ENCODE measurements around the gene SYT8. TPM values are rescaled to one million over a fixed set of nuclear protein-coding genes. Genes with fewer than 3 reads are reported as not detected.

The SYT8 gene
- total and polyA plus RNA-seq, 2 donors (not counting 1 experiment from before 2014, with no cell fraction given) = not detected

GRCh38 chr11:1845561-1846452, 11.0 kb downstream of the SYT8 start:
- H3K9me3 Mint-ChIP-seq (ENCODE audit: insufficient read depth) = no peaks in the 10 kb centered on the region
- TF ChIP-seq CTCF (IDR thresholded peaks at IDR 0.05) (no peak), EZH2 (IDR thresholded peaks at IDR 0.05; ENCODE audit: borderline replicate concordance, insufficient read depth, low read depth, low read length, poor library complexity, severe bottlenecking) (no peak)
- H3K4me1 Mint-ChIP-seq = peaks cover 79% of the 10 kb centered on the region
- Histone ChIP-seq H3K36me3 (replicated peaks in 1 of 2; ENCODE audit: control extremely low read depth in 1 of 2, control insufficient read depth in 1 of 2, extremely low read depth in 1 of 2, insufficient read depth in 2 of 2, low read length in 1 of 2) (peaks cover 0 to 4% of the 10 kb centered on the region in 2 experiments), H3K27me3 (replicated peaks in 1 of 4; ENCODE audit: control extremely low read depth in 1 of 4, control insufficient read depth in 3 of 4, insufficient read depth in 4 of 4, low read length in 3 of 4) (no peaks in the 10 kb centered on the region), H3K9me3 (ENCODE audit: control extremely low read depth in 1 of 3, control insufficient read depth in 2 of 3, insufficient read depth in 1 of 3, low read length in 2 of 3) (no peaks in the 10 kb centered on the region), H3K4me3 (ENCODE audit: control extremely low read depth in 1 of 5, extremely low read depth in 1 of 5, insufficient read depth in 1 of 5, low read depth in 2 of 5, low read length in 4 of 5) (no peak overlapping the region), H2AFZ (ENCODE audit: insufficient read depth, low read depth, low read length, poor library complexity, severe bottlenecking) (peak overlapping the region; percentile 67), H3K9ac (ENCODE audit: low read length) (no peak overlapping the region), H3K4me1 (ENCODE audit: control insufficient read depth in 2 of 2, insufficient read depth in 2 of 2, low read length in 2 of 2) (peaks cover 59 to 84% of the 10 kb centered on the region in 2 donors), H4K20me1 (ENCODE audit: control insufficient read depth, insufficient read depth, low read length, poor library complexity, severe bottlenecking) (no peaks in the 10 kb centered on the region), H3K4me2 (replicated peaks; ENCODE audit: low read depth, low read length, poor library complexity, severe bottlenecking) (peak overlapping the region; percentile 80), H3K79me2 (ENCODE audit: control insufficient read depth, insufficient read depth, low read length) (peaks cover 28% of the 10 kb centered on the region), H3K27ac (ENCODE audit: low read length in 2 of 2) (no peak overlapping the region)
- H3K27me3 Mint-ChIP-seq = no peaks in the 10 kb centered on the region
- POLR2A ChIA-PET = no interaction called here
- WGBS (ENCODE audit: insufficient coverage) = 71% methylated on average over 20 of the region's 21 CpGs
- peak overlapping the region; percentile 86 for H3K4me3 Mint-ChIP-seq
- ATAC-seq (ENCODE audit: low read depth) (no peak), DNase-seq (peak; percentile 35)
- H3K27ac Mint-ChIP-seq = peak overlapping the region; percentile 89
- intact Hi-C loops (cut with micrococcal nuclease) = loop anchor here (10.0 kb wide), 1 partner anchor 81 kb away; the partner anchor contains the start of gene CTSD
- CTCF ChIA-PET = interaction anchor here (1.0 to 1.5 kb wide), 4 partner anchors 7 to 152 kb away, joined by 3 to 5 read pairs (median 3); partner anchors contain the start of gene TNNI2

Measured in B cell (primary cell).